ENCODE measurements around the gene ZNF48.
A peak's percentile ranks its signal among the peaks of the same experiment; 100 is the strongest.

The ZNF48 gene

DNA sequence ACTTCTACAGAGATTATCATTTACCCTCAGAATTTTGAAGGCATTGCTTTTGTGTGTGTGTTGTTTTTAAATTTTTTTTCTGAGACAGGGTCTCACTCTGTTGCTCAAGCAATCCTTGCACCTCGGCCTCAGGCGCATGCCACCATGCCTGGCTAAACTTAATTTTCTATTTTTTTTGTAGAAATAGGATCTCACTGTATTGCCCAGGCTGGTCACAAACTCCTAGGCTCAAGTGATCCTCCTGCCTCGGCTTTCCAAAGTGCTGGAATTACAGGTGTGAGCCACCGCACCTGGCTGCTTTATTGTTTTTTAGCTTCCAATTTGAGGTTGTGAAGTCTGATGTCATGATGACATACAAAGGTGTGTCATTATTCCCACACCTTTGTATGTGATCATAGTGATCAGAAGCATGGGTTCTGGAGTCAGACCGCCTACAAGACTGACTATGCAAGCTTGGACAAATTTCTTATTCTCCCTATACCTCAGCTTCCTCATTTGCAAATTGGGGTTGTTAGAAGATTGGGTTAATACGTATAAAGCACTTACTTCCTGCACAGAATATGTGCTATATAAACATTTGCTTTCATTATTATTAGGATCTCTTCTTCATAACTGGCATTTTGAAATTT lies 44.6 kb downstream of the ZNF48 start:
- Histone ChIP-seq H3K36me3 (ENCODE audit: control insufficient read depth in 2 of 2, insufficient read depth in 2 of 2, low read length in 2 of 2) (peaks cover 7 to 12% of the 10 kb centered on the region in 2 donors), H3K4me3 (ENCODE audit: low read length in 2 of 2) (no peak overlapping the region), H3K9me3 (ENCODE audit: control insufficient read depth in 2 of 2, low read length in 2 of 2) (no peaks in the 10 kb centered on the region), H3K9ac (ENCODE audit: low read depth in 1 of 2, low read length in 2 of 2) (no peak overlapping the region), H3K4me1 (ENCODE audit: control insufficient read depth in 2 of 2, insufficient read depth in 2 of 2, low read length in 2 of 2) (peaks cover 10 to 18% of the 10 kb centered on the region in 2 donors), H3K27me3 (ENCODE audit: control insufficient read depth in 2 of 2, insufficient read depth in 2 of 2, low read length in 2 of 2) (no peaks in the 10 kb centered on the region), H3K27ac (ENCODE audit: low read depth in 2 of 2, low read length in 2 of 2) (no peak overlapping the region)

- Histone ChIP-seq H3K9ac (ENCODE audit: low read depth in 1 of 2, low read length in 2 of 2) (no peak overlapping the region), H3K36me3 (ENCODE audit: control insufficient read depth in 2 of 2, insufficient read depth in 2 of 2, low read length in 2 of 2) (peaks cover 7 to 12% of the 10 kb centered on the region in 2 donors), H3K27ac (ENCODE audit: low read depth in 2 of 2, low read length in 2 of 2) (no peak overlapping the region), H3K4me3 (ENCODE audit: low read length in 2 of 2) (peak overlapping the region; percentile 88 to 92), H3K9me3 (ENCODE audit: control insufficient read depth in 2 of 2, low read length in 2 of 2) (no peaks in the 10 kb centered on the region), H3K4me1 (ENCODE audit: control insufficient read depth in 2 of 2, insufficient read depth in 2 of 2, low read length in 2 of 2) (peaks cover 30 to 31% of the 10 kb centered on the region in 2 donors), H3K27me3 (ENCODE audit: control insufficient read depth in 2 of 2, insufficient read depth in 2 of 2, low read length in 2 of 2) (no peaks in the 10 kb centered on the region)
Measured at GRCh38 chr16:30443631-30444030, 48.4 kb downstream of the ZNF48 start.

- peaks cover 30 to 31% of the 10 kb centered on the region in 2 donors for H3K4me1 ChIP-seq (ENCODE audit: control insufficient read depth in 2 of 2, insufficient read depth in 2 of 2, low read length in 2 of 2)
- peak overlapping the region; percentile 94 to 95 for H3K9ac ChIP-seq (ENCODE audit: low read depth in 1 of 2, low read length in 2 of 2)
- no peaks in the 10 kb centered on the region for H3K27me3 ChIP-seq (ENCODE audit: control insufficient read depth in 2 of 2, insufficient read depth in 2 of 2, low read length in 2 of 2)
- peak overlapping the region; percentile 88 to 92 for H3K4me3 ChIP-seq (ENCODE audit: low read length in 2 of 2)
- peak overlapping the region; percentile 92 to 94 for H3K27ac ChIP-seq (ENCODE audit: low read depth in 2 of 2, low read length in 2 of 2)
- no peaks in the 10 kb centered on the region for H3K9me3 ChIP-seq (ENCODE audit: control insufficient read depth in 2 of 2, low read length in 2 of 2)
- peaks cover 7 to 12% of the 10 kb centered on the region in 2 donors for H3K36me3 ChIP-seq (ENCODE audit: control insufficient read depth in 2 of 2, insufficient read depth in 2 of 2, low read length in 2 of 2)
Measured at GRCh38 chr16:30444231-30445148, 49.3 kb downstream of the ZNF48 start.

GRCh38 chr16:30445149-30445407 lies 49.9 kb downstream of the ZNF48 start:
- no peaks in the 10 kb centered on the region for H3K27me3 ChIP-seq (ENCODE audit: control insufficient read depth in 2 of 2, insufficient read depth in 2 of 2, low read length in 2 of 2)
- H3K4me3 ChIP-seq (ENCODE audit: low read length in 2 of 2): peak overlapping the region; percentile 88 to 92
- H3K4me1 ChIP-seq (ENCODE audit: control insufficient read depth in 2 of 2, insufficient read depth in 2 of 2, low read length in 2 of 2): peaks cover 28 to 30% of the 10 kb centered on the region in 2 donors
- H3K27ac ChIP-seq (ENCODE audit: low read depth in 2 of 2, low read length in 2 of 2): peak overlapping the region; percentile 92 to 94
- H3K36me3 ChIP-seq (ENCODE audit: control insufficient read depth in 2 of 2, insufficient read depth in 2 of 2, low read length in 2 of 2): peaks cover 7 to 12% of the 10 kb centered on the region in 2 donors
- no peaks in the 10 kb centered on the region for H3K9me3 ChIP-seq (ENCODE audit: control insufficient read depth in 2 of 2, low read length in 2 of 2)
- H3K9ac ChIP-seq (ENCODE audit: low read depth in 1 of 2, low read length in 2 of 2): peak overlapping the region; percentile 94 to 95

DNA sequence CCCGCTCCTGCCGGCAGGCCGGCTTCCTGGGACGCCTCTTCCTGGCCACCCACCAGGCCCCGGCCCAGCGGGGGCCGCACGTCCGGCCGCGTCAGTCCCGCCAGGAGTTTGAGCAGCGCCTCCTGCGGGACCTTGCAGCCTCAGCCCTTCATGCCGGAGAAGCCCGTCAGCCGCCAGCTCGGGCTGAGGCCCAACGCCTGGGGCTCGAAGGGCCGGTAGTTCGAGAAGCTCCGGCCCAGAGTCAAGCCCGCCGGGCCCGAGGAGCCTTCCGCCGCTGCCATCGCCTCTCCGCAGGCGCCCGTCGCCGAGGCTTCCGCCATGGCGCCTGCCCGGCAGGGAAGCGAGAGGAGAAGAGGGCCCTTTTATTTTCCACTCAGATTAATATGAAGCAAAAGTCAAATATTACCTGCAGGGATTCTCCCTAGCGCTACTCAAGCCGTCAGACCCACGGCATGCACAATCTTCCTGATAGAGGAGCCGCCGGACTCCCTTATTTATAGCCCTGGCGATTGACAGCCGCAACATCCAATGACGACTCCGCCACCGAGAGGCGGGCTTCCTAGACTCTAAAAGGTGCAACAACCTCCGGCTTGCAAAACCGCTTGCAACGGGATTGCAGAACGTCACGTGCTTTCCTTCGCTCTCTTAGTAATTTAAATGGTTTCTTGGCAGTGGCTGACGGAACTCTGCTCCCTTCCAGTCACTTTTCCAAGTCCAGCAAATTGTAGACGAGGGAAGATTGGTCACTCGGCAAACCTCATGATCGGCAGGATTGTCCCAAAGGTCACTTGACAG lies 50.4 kb downstream of the ZNF48 start, which contains the start of gene SEPHS2:
Gene SEPHS2 (minus strand): TSS at position 467 of the 795 bp plus-strand sequence. CDS start 147 bp downstream, at position 320.
- Histone ChIP-seq H3K4me1 (ENCODE audit: control insufficient read depth in 2 of 2, insufficient read depth in 2 of 2, low read length in 2 of 2) (peaks cover 28 to 30% of the 10 kb centered on the region in 2 donors), H3K27ac (ENCODE audit: low read depth in 2 of 2, low read length in 2 of 2) (peak within 1 kb of the TSS; percentile 92 to 94), H3K27me3 (ENCODE audit: control insufficient read depth in 2 of 2, insufficient read depth in 2 of 2, low read length in 2 of 2) (no peaks in the 10 kb centered on the region), H3K4me3 (ENCODE audit: low read length in 2 of 2) (peak within 1 kb of the TSS; percentile 88 to 92), H3K9ac (ENCODE audit: low read depth in 1 of 2, low read length in 2 of 2) (peak within 1 kb of the TSS; percentile 94 to 95), H3K36me3 (ENCODE audit: control insufficient read depth in 2 of 2, insufficient read depth in 2 of 2, low read length in 2 of 2) (peaks cover 7 to 12% of the 10 kb centered on the region in 2 donors), H3K9me3 (ENCODE audit: control insufficient read depth in 2 of 2, low read length in 2 of 2) (no peaks in the 10 kb centered on the region)

DNA sequence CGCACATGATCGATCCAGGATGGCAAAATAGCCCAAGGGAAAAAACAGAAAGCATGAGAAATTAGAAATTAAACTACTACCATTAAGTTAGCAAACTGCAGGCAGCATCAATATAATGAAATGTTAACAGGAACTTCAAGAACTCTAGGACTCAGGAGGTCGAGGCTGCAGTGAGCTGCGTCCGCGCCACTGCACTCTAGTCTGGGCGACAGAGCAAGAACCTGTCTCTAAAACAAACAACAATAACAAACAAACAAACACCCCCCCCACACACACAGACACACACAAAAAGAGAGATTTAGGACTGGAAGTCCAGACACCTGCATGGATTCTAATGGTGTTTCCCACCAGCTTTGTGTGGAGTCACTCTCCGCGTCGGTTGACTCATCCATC lies 51.0 kb downstream of the ZNF48 start:
- peak overlapping the region; percentile 92 to 94 for H3K27ac ChIP-seq (ENCODE audit: low read depth in 2 of 2, low read length in 2 of 2)
- peaks cover 7 to 12% of the 10 kb centered on the region in 2 donors for H3K36me3 ChIP-seq (ENCODE audit: control insufficient read depth in 2 of 2, insufficient read depth in 2 of 2, low read length in 2 of 2)
- H3K9ac ChIP-seq (ENCODE audit: low read depth in 1 of 2, low read length in 2 of 2): peak overlapping the region; percentile 94 to 95
- peaks cover 28 to 34% of the 10 kb centered on the region in 2 donors for H3K4me1 ChIP-seq (ENCODE audit: control insufficient read depth in 2 of 2, insufficient read depth in 2 of 2, low read length in 2 of 2)
- no peaks in the 10 kb centered on the region for H3K27me3 ChIP-seq (ENCODE audit: control insufficient read depth in 2 of 2, insufficient read depth in 2 of 2, low read length in 2 of 2)
- peak overlapping the region; percentile 88 to 92 for H3K4me3 ChIP-seq (ENCODE audit: low read length in 2 of 2)
- no peaks in the 10 kb centered on the region for H3K9me3 ChIP-seq (ENCODE audit: control insufficient read depth in 2 of 2, low read length in 2 of 2)

- Histone ChIP-seq H3K4me3 (ENCODE audit: low read length in 2 of 2) (peak overlapping the region; percentile 1 to 50), H3K27ac (ENCODE audit: low read depth in 2 of 2, low read length in 2 of 2) (peak overlapping the region; percentile 92 to 94), H3K9ac (ENCODE audit: low read depth in 1 of 2, low read length in 2 of 2) (peak overlapping the region; percentile 21 to 63), H3K4me1 (ENCODE audit: control insufficient read depth in 2 of 2, insufficient read depth in 2 of 2, low read length in 2 of 2) (peaks cover 31 to 37% of the 10 kb centered on the region in 2 donors), H3K36me3 (ENCODE audit: control insufficient read depth in 2 of 2, insufficient read depth in 2 of 2, low read length in 2 of 2) (peaks cover 7 to 12% of the 10 kb centered on the region in 2 donors), H3K9me3 (ENCODE audit: control insufficient read depth in 2 of 2, low read length in 2 of 2) (no peaks in the 10 kb centered on the region), H3K27me3 (ENCODE audit: control insufficient read depth in 2 of 2, insufficient read depth in 2 of 2, low read length in 2 of 2) (no peaks in the 10 kb centered on the region)
Measured at GRCh38 chr16:30447512-30448226, 52.4 kb downstream of the ZNF48 start.

DNA sequence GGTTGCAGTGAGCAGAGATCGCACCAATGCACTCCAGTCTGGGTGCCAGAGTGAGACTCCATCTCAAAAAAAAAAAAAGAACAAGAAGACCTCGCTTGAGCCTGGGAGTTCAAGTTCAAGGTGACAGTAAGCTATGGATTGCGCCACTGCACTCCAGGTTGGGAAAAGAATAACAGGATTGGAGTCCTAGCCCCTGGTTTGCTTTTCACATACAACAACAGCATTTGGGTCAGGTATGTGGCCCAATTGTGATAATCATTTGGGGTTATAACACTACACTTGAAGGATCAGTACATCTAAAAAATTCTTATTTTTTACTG lies 53.9 kb downstream of the ZNF48 start:
- Histone ChIP-seq H3K9ac (ENCODE audit: low read depth in 1 of 2, low read length in 2 of 2) (no peak overlapping the region), H3K9me3 (ENCODE audit: control insufficient read depth in 2 of 2, low read length in 2 of 2) (no peaks in the 10 kb centered on the region), H3K4me1 (ENCODE audit: control insufficient read depth in 2 of 2, insufficient read depth in 2 of 2, low read length in 2 of 2) (peaks cover 34 to 43% of the 10 kb centered on the region in 2 donors), H3K27ac (ENCODE audit: low read depth in 2 of 2, low read length in 2 of 2) (no peak overlapping the region), H3K4me3 (ENCODE audit: low read length in 2 of 2) (no peak overlapping the region), H3K27me3 (ENCODE audit: control insufficient read depth in 2 of 2, insufficient read depth in 2 of 2, low read length in 2 of 2) (no peaks in the 10 kb centered on the region), H3K36me3 (ENCODE audit: control insufficient read depth in 2 of 2, insufficient read depth in 2 of 2, low read length in 2 of 2) (peaks cover under 1 to 2% of the 10 kb centered on the region in 2 donors)

All from mucosa of rectum (tissue), 2 donors.